Hepatocyte (in vitro differentiated cells): ENCODE measurements around the gene TRAPPC3. TPM values are rescaled to one million over a fixed set of nuclear protein-coding genes. Genes with fewer than 3 reads are reported as not detected.

ENCODE experiments used
- DNase-seq: peaks from one replicate; pipeline ENCODE4 v3.0.0-alpha.2; 2016; ENCODE audit warnings: low spot score
- H2AFZ ChIP-seq: fragments of 200-600 bp; sonication (generic); 2 replicates; pipeline ENCODE4 v1.6.0; 2016; ENCODE audit warnings: antibody characterized with exemption, mild to moderate bottlenecking
- H3K27ac ChIP-seq: fragments of 200-600 bp; sonication (generic); 2 replicates; pipeline ENCODE4 v1.5.1; 2016; ENCODE audit warnings: mild to moderate bottlenecking
- H3K27me3 ChIP-seq: fragments of 200-600 bp; sonication (generic); 2 replicates; pipeline ENCODE4 v1.6.1; 2016
- H3K36me3 ChIP-seq: fragments of 200-600 bp; sonication (generic); replicated peaks from 2 replicates; pipeline ENCODE4 v1.5.1; 2016; ENCODE audit warnings: low read depth; ENCODE audit not compliant: insufficient read depth
- H3K4me1 ChIP-seq: fragments of 200-600 bp; sonication (generic); 2 replicates; pipeline ENCODE4 v1.5.1; 2016; ENCODE audit warnings: mild to moderate bottlenecking, moderate library complexity; ENCODE audit not compliant: insufficient read depth
- H3K4me2 ChIP-seq: fragments of 200-600 bp; sonication (generic); 2 replicates; pipeline ENCODE4 v1.6.0; 2016
- H3K4me3 ChIP-seq: fragments of 200-600 bp; sonication (generic); 2 replicates; pipeline ENCODE4 v1.5.1; 2016; ENCODE audit warnings: mild to moderate bottlenecking
- H3K79me2 ChIP-seq: fragments of 200-600 bp; sonication (generic); 2 replicates; pipeline ENCODE4 v1.6.0; 2017; ENCODE audit warnings: mild to moderate bottlenecking
- H3K9me2 ChIP-seq: fragments of 200-600 bp; sonication (generic); replicated peaks from 2 replicates; pipeline ENCODE4 v1.6.0; 2017; ENCODE audit warnings: mild to moderate bottlenecking; ENCODE audit not compliant: insufficient read depth
- H3K9me3 ChIP-seq: fragments of 200-600 bp; sonication (generic); 2 replicates; pipeline ENCODE4 v1.5.1; 2016; ENCODE audit warnings: low read depth, mild to moderate bottlenecking
- H4K20me1 ChIP-seq: fragments of 200-600 bp; sonication (generic); 2 replicates; pipeline ENCODE4 v1.6.0; 2016; ENCODE audit warnings: mild to moderate bottlenecking; ENCODE audit not compliant: insufficient read depth, poor library complexity, severe bottlenecking
- EZH2 ChIP-seq: fragments of 200-600 bp; sonication (generic); IDR thresholded peaks from 2 replicates; pipeline ENCODE4 v1.6.1; 2016; ENCODE audit warnings: antibody characterized with exemption, mild to moderate bottlenecking, borderline replicate concordance
- EZH2phosphoT487 ChIP-seq: fragments of 200-600 bp; sonication (generic); IDR thresholded peaks from one replicate; pipeline ENCODE4 v1.6.1; 2018; ENCODE audit warnings: antibody characterized with exemption, mild to moderate bottlenecking, low read depth, moderate library complexity; ENCODE audit not compliant: unreplicated experiment, severe bottlenecking
- WGBS: methylation state at CpG from one replicate; pipeline ENCODE4 v1.1.6; 2016; ENCODE audit warnings: low lambda C conversion rate; ENCODE audit errors: missing lambda C conversion rate; 5-methylcytosine and 5-hydroxymethylcytosine counted together
- polyA plus RNA-seq: library from polyadenylated mRNA; unstranded; fragments of >200 nt; fragmentation: Nextera tagmentation; extraction: Ambion mirVana; gene quantifications from 2 replicates; pipeline ENCODE4 v1.2.1, GENCODE V29; 2016
- total RNA-seq: library from RNA; depleted of rRNA; stranded (reverse); fragments of >200 nt; gene quantifications from 2 replicates; pipeline ENCODE4 v1.2.3, GENCODE V29; 2014
- TF ChIP-seq, protein P1 (sequence below): fragments of 200-600 bp; sonication (generic); IDR thresholded peaks from 2 replicates; pipeline ENCODE4 v1.5.1; 2016; ENCODE audit warnings: antibody characterized with exemption, mild to moderate bottlenecking; ENCODE audit not compliant: poor library complexity

Gene TRAPPC3
- total and polyA plus RNA-seq, 2 experiments from 2014 or later, result 128 to 131 TPM

DNA sequence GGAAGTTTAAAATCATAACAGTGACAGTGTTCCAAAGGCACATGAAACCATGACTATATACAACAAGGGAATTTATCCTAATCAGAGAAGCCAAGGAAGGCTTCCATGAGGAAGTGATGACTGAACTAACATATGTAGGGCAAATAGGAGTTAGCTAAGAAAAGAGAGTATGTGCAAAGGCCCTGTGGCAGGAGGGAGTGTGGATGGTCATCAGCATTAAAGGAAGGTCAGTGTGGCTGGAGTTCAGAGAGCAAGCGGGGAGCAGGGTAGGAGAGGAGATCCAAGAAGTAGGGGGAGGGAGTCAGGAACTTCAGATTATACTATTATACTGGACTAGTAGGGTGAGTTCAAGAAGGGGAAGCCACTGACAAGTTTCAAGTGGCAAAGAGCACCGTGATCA lies 15.1 kb upstream of the TRAPPC3 start:
- Histone ChIP-seq H3K9me2 (no peaks in the 10 kb centered on the region), H3K4me2 (no peak overlapping the region), H3K27ac (no peak overlapping the region), H3K4me1 (peaks cover 25% of the 10 kb centered on the region), H4K20me1 (peaks cover 80% of the 10 kb centered on the region), H3K79me2 (peaks cover 99% of the 10 kb centered on the region), H3K27me3 (no peaks in the 10 kb centered on the region), H2AFZ (no peak overlapping the region), H3K9me3 (no peaks in the 10 kb centered on the region), H3K4me3 (no peak overlapping the region), H3K36me3 (no peaks in the 10 kb centered on the region)
- no peak for DNase-seq
- no peak for TF ChIP-seq EZH2phosphoT487
- TF ChIP-seq, protein P1, sequence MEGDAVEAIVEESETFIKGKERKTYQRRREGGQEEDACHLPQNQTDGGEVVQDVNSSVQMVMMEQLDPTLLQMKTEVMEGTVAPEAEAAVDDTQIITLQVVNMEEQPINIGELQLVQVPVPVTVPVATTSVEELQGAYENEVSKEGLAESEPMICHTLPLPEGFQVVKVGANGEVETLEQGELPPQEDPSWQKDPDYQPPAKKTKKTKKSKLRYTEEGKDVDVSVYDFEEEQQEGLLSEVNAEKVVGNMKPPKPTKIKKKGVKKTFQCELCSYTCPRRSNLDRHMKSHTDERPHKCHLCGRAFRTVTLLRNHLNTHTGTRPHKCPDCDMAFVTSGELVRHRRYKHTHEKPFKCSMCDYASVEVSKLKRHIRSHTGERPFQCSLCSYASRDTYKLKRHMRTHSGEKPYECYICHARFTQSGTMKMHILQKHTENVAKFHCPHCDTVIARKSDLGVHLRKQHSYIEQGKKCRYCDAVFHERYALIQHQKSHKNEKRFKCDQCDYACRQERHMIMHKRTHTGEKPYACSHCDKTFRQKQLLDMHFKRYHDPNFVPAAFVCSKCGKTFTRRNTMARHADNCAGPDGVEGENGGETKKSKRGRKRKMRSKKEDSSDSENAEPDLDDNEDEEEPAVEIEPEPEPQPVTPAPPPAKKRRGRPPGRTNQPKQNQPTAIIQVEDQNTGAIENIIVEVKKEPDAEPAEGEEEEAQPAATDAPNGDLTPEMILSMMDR, result no peak
- no peak for TF ChIP-seq EZH2
- 100% methylated on average over 2 of the region's 2 CpGs for WGBS

DNA sequence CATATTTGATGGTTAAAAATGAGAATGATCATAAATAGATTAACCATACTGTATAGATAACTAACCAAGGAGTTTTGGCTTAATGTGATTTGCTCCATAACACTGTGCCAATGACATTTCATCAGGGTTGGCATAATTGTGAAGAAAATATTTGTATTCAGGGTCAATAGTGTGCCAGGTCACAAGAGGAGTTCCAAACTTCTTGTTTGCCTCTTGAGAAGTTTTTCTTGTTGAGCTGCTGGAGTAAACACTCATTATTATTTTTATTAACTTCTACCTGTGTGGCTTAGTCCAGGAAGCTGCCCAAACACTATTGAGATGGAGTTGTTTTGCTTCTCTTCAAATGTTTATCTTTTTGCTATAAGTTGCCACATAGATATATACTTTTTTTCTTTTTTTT lies 14.1 kb upstream of the TRAPPC3 start:
- H3K4me1 ChIP-seq, result peaks cover 30% of the 10 kb centered on the region
- DNase-seq, result no peak
- no peak overlapping the region for H3K27ac ChIP-seq
- peaks cover 100% of the 10 kb centered on the region for H3K79me2 ChIP-seq
- H3K9me2 ChIP-seq, result no peaks in the 10 kb centered on the region
- H3K27me3 ChIP-seq, result no peaks in the 10 kb centered on the region
- H3K9me3 ChIP-seq, result no peaks in the 10 kb centered on the region
- H2AFZ ChIP-seq, result no peak overlapping the region
- no peak overlapping the region for H3K4me3 ChIP-seq
- no peak overlapping the region for H3K4me2 ChIP-seq
- peaks cover 83% of the 10 kb centered on the region for H4K20me1 ChIP-seq
- no peaks in the 10 kb centered on the region for H3K36me3 ChIP-seq
- TF ChIP-seq, protein P1, result no peak
- TF ChIP-seq EZH2, result no peak
- no peak for TF ChIP-seq EZH2phosphoT487

DNA sequence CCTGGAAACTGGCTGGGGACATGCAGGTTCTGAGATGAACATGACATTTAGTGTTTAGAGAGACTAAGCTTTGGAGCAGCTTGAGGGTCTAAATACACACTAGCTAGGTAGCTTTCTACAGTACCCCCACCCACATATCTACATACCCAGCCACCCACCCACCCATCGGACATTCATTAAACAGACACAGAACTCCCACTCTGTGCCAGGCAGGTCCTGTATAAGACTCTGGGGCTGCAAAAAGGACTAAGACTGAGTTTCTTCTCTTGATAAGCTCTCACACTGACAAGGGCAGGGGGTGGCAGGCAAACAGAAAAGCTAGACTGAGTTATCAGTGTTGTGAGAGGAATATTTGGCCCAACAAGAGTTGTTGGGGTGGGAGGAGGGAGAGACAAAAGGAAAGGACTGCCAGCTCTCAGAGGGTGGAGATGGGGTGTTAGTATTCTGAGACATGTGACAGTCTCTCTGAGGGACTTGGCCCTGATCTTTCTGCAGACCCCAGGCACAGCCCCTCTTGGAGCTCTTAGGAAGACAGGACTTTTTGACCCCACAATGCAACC lies 13.5 kb upstream of the TRAPPC3 start:
- Histone ChIP-seq H3K4me3 (no peak overlapping the region), H3K4me2 (peak overlapping the region; percentile 83), H3K27me3 (no peaks in the 10 kb centered on the region), H3K9me2 (no peaks in the 10 kb centered on the region), H3K27ac (peak overlapping the region; percentile 91), H3K4me1 (peaks cover 37% of the 10 kb centered on the region), H2AFZ (no peak overlapping the region), H4K20me1 (peaks cover 86% of the 10 kb centered on the region), H3K9me3 (no peaks in the 10 kb centered on the region), H3K79me2 (peaks cover 100% of the 10 kb centered on the region), H3K36me3 (no peaks in the 10 kb centered on the region)
- WGBS, result 85% methylated on average over 1 of the region's 1 CpG
- TF ChIP-seq, protein P1, result no peak
- TF ChIP-seq EZH2phosphoT487 (no peak), EZH2 (no peak)
- DNase-seq, result no peak
